Osteoblast (primary cell): ENCODE measurements around the gene ORC2. TPM values are rescaled to one million over a fixed set of nuclear protein-coding genes. Genes with fewer than 3 reads are reported as not detected.
"Not testable (repeated sequence)": the region's sequence is repeated elsewhere in the genome, so short reads cannot be mapped to it uniquely, and the experiment has no call there.

Experiments used
- DNase-seq: peaks from one replicate; pipeline ENCODE4 v3.0.0; 2011; ENCODE audit warnings: low spot score, mixed read lengths; ENCODE audit not compliant: insufficient read length; ENCODE audit errors: missing footprints
- H2AFZ ChIP-seq: 2 replicates; pipeline ENCODE4 v1.6.0; 2011; ENCODE audit warnings: mild to moderate bottlenecking, low read length
- H3K27ac ChIP-seq: 2 replicates; pipeline ENCODE4 v1.5.1; 2011; ENCODE audit warnings: mild to moderate bottlenecking, low read depth, low read length, moderate library complexity
- H3K27me3 ChIP-seq: 2 replicates; pipeline ENCODE4 v1.6.0; 2012; ENCODE audit warnings: mild to moderate bottlenecking, control low read depth, inconsistent platforms, low read length, moderate library complexity; ENCODE audit not compliant: insufficient read depth
- H3K36me3 ChIP-seq: 2 replicates; pipeline ENCODE4 v1.5.1; 2011; ENCODE audit warnings: mild to moderate bottlenecking, low read length, control low read depth, moderate library complexity; ENCODE audit not compliant: insufficient read depth
- H3K4me1 ChIP-seq: 2 replicates; pipeline ENCODE4 v1.5.1; 2011; ENCODE audit warnings: mild to moderate bottlenecking, low read length, control low read depth, moderate library complexity; ENCODE audit not compliant: insufficient read depth
- H3K4me2 ChIP-seq: 2 replicates; pipeline ENCODE4 v1.6.0; 2011; ENCODE audit warnings: mild to moderate bottlenecking, low read length; ENCODE audit not compliant: insufficient read depth
- H3K4me3 ChIP-seq: fragments of 200-600 bp; sonication (generic); 3 replicates; pipeline ENCODE4 v1.5.1; 2012; ENCODE audit warnings: mild to moderate bottlenecking, low read length, inconsistent platforms; ENCODE audit not compliant: insufficient read depth
- H3K79me2 ChIP-seq: 2 replicates; pipeline ENCODE4 v1.6.0; 2012; ENCODE audit warnings: mild to moderate bottlenecking, low read length, control low read depth, inconsistent platforms; ENCODE audit not compliant: insufficient read depth
- H3K9me3 ChIP-seq: 2 replicates; pipeline ENCODE4 v1.5.1; 2011; ENCODE audit warnings: low read depth, low read length, control low read depth
- H4K20me1 ChIP-seq: 2 replicates; pipeline ENCODE4 v1.6.0; 2012; ENCODE audit warnings: mild to moderate bottlenecking, low read length, control low read depth; ENCODE audit not compliant: insufficient read depth
- CTCF ChIP-seq: IDR thresholded peaks from 2 replicates; pipeline ENCODE4 v1.5.1; 2011; ENCODE audit warnings: mild to moderate bottlenecking, low read depth, low read length, moderate library complexity; ENCODE audit errors: extremely low read depth
- total RNA-seq: library from RNA; depleted of rRNA; stranded (reverse); fragments of >200 nt; gene quantifications from 2 replicates; pipeline ENCODE4 v1.2.3, GENCODE V29; 2012

The ORC2 gene
- total RNA-seq, 1 donor, result 14.5 TPM

- no peak for TF ChIP-seq CTCF
- Histone ChIP-seq H4K20me1 (no peaks in the 10 kb centered on the region), H2AFZ (no peak overlapping the region), H3K27me3 (no peaks in the 10 kb centered on the region), H3K9me3 (no peaks in the 10 kb centered on the region), H3K27ac (no peak overlapping the region), H3K4me1 (peaks cover 17% of the 10 kb centered on the region), H3K36me3 (no peaks in the 10 kb centered on the region), H3K4me2 (no peak overlapping the region), H3K4me3 (no peak overlapping the region), H3K79me2 (peaks cover 12% of the 10 kb centered on the region)
- DNase-seq, result no peak
Measured at GRCh38 chr2:200968162-200968561, 4.7 kb upstream of the ORC2 start.

DNA sequence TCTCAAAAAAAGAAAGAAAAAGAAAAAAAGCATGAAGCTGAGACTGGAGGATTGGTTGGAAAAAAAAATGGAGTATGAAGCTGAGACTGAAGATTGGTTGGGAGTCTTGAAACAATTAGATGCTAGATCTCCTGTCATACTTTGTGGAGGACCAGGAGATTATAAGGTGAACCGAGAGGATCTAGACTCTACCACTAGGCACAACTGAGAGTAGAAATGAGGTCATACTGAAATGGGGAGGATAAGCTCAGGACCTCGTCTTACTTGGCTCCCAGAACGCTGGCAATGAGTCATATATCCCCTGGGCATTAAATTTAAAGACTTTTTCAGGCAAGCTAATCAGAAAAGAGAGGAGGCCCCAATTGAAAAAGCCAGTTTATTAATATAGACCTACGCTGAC is 3.3 kb upstream of the ORC2 start:
- H3K4me2 ChIP-seq, result peak overlapping the region; percentile 48

DNA sequence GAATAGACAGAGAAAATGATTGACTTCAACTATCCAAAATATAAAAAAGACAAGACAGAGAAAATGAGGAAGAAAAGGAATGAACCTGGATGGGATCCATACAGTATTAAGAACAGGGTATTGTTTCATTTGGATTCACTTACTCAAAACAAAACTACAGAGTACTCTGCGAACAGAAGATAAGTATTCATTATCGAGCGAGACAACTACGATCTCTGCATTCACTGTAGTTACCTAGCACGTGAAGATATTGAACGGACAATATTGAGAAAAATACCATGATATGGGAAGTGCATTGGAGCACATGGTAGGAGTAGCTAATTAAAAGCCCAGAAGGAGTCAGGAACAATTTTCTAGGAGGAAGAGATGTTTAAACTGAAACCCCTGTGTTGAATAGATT is 1.0 kb upstream of the ORC2 start:
- Histone ChIP-seq H4K20me1 (no peaks in the 10 kb centered on the region), H3K27ac (peak overlapping the region; percentile 87), H3K9me3 (no peaks in the 10 kb centered on the region), H3K27me3 (no peaks in the 10 kb centered on the region), H3K4me1 (peaks cover 32% of the 10 kb centered on the region), H3K79me2 (peaks cover 46% of the 10 kb centered on the region), H3K4me3 (peak overlapping the region; percentile 85), H2AFZ (no peak overlapping the region), H3K36me3 (no peaks in the 10 kb centered on the region), H3K4me2 (peak overlapping the region; percentile 93)
- no peak for TF ChIP-seq CTCF
- DNase-seq, result no peak

More for the DNA sequence above, 3.3 kb upstream of the ORC2 start:
- Histone ChIP-seq H3K27ac (peak overlapping the region; percentile 32), H3K36me3 (no peaks in the 10 kb centered on the region), H3K79me2 (peaks cover 26% of the 10 kb centered on the region), H3K9me3 (no peaks in the 10 kb centered on the region), H3K4me1 (peaks cover 28% of the 10 kb centered on the region), H3K27me3 (no peaks in the 10 kb centered on the region), H3K4me3 (no peak overlapping the region), H2AFZ (no peak overlapping the region), H4K20me1 (no peaks in the 10 kb centered on the region)
- peak; percentile 88 for DNase-seq
- TF ChIP-seq CTCF, result peak; percentile 10

DNA sequence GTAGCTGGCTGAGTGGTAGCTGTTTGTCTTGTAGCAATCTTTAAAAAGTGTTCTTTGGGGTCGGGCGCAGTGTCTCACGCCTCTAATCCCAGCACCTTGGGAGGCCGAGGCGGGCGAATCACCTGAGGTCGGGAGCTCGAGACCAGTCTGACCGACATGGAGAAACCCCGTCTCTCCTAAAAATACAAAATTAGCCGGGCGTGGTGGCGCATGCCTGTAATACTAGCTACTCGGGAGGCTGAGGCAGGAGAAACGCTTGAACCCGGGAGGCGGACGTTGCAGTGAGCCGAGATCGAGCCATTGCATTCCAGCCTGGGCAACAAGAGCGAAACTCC is 425 bp upstream of the ORC2 start:
- peak overlapping the region; percentile 87 for H3K27ac ChIP-seq
- H3K4me3 ChIP-seq, result peak overlapping the region; percentile 85
- not testable (repeated sequence) for H3K9me3 ChIP-seq, H3K27me3 ChIP-seq, H3K36me3 ChIP-seq, H4K20me1 ChIP-seq, DNase-seq
- peaks cover 32% of the 10 kb centered on the region for H3K4me1 ChIP-seq
- H3K79me2 ChIP-seq, result peaks cover 49% of the 10 kb centered on the region
- peak overlapping the region; percentile 93 for H3K4me2 ChIP-seq
- peak overlapping the region; percentile 93 for H2AFZ ChIP-seq

DNA sequence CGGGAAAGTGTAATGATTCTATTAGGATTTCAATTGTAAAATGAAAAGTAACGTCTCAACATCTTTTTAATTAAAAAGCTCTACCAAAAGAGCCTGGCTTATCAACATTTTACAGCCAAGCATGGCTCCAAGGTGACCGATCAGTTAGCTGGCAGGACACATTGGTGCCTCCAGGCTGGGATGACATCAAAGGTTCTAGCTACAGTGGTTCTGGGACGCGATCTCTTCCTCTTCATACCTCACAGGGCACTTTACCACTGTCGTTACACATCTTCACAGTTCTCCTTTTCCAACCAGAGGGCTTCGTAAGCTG is 693 bp downstream of the ORC2 start:
- TF ChIP-seq CTCF, result no peak
- H3K4me2 ChIP-seq, result peak overlapping the region; percentile 93
- peak overlapping the region; percentile 87 for H3K27ac ChIP-seq
- peak overlapping the region; percentile 93 for H2AFZ ChIP-seq
- H3K9me3 ChIP-seq, result no peaks in the 10 kb centered on the region
- DNase-seq, result peak; percentile 73
- peak overlapping the region; percentile 85 for H3K4me3 ChIP-seq
- no peaks in the 10 kb centered on the region for H3K36me3 ChIP-seq
- H4K20me1 ChIP-seq, result no peaks in the 10 kb centered on the region
- H3K79me2 ChIP-seq, result peaks cover 49% of the 10 kb centered on the region
- H3K27me3 ChIP-seq, result no peaks in the 10 kb centered on the region
- H3K4me1 ChIP-seq, result peaks cover 32% of the 10 kb centered on the region
